Adipocyte (in vitro differentiated cells): ENCODE results near the gene RNF214.
"Not testable (repeated sequence)": the region's sequence is repeated elsewhere in the genome, so short reads cannot be mapped to it uniquely, and the experiment has no call there.

ENCODE experiments used
- DNase-seq: peaks from one replicate; pipeline ENCODE4 v3.0.0-alpha.2; 2015; ENCODE audit warnings: low read depth
- H3K27me3 ChIP-seq: replicated peaks from 2 replicates; pipeline ENCODE4 v1.7.0; 2013; ENCODE audit warnings: mild to moderate bottlenecking, low read length, moderate library complexity; ENCODE audit not compliant: control insufficient read depth, insufficient read depth
- H3K36me3 ChIP-seq: 2 replicates; pipeline ENCODE4 v1.7.0; 2013; ENCODE audit warnings: low read length, mild to moderate bottlenecking, moderate library complexity; ENCODE audit not compliant: control insufficient read depth, insufficient read depth, severe bottlenecking
- H3K4me1 ChIP-seq: 2 replicates; pipeline ENCODE4 v1.7.0; 2013; ENCODE audit warnings: mild to moderate bottlenecking, low read length, moderate library complexity; ENCODE audit not compliant: control insufficient read depth, insufficient read depth
- H3K4me3 ChIP-seq: 2 replicates; pipeline ENCODE4 v1.7.0; 2013; ENCODE audit warnings: mild to moderate bottlenecking, low read length, moderate library complexity
- H3K9ac ChIP-seq: 2 replicates; pipeline ENCODE4 v1.7.0; 2013; ENCODE audit warnings: mild to moderate bottlenecking, low read length, moderate library complexity
- H3K9me3 ChIP-seq: 2 replicates; pipeline ENCODE4 v1.7.0; 2013; ENCODE audit warnings: mild to moderate bottlenecking, low read length, moderate library complexity; ENCODE audit not compliant: control insufficient read depth

The RNF214 gene

DNA sequence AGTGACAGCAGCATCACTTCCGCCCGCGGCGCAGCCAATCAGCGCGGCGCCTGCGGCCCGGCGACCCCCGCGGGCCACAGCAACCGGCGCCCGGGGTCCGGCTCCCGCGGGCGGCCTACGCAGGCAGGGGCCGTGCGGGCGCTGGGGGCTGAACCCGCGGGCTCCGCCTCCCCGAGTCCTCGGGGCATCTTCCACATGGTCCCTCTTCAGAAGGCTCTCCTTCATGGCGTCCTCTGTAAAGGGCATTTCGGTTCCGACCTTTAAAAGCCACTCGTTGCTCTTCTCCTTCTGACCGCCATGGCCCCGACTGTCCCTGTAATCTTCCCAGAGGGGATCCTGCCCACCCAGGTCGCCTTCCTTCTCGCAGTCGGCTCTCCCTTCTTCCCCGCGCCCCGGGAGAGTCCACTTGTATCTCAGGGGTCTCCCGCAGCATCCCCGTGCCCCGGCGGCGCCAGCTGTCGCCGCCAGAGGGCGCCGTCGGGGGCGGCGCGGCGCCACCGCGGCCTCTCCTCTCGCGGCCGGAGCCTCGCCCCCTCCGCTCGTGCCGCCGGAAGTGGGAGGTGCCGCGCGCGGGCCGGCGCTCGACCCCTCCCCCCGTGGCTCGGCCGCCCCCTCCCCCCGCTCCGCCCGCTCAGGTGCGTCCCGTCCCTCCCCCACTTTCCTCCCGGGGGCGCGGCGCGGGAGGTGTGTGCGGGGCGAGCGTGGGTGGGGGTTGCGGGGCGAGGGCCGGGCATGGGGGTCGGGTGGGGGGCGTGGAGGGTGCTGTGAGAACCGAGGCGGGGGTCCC lies at the start of gene RNF214:
RNF214 (plus strand) TSS at position 580 of the 787 bp plus-strand sequence. CDS start 1,602 bp downstream, outside the sequence.
- Histone ChIP-seq H3K36me3 (peaks cover 34% of the 10 kb centered on the region), H3K9ac (peak within 1 kb of the TSS; percentile 99), H3K27me3 (no peaks in the 10 kb centered on the region), H3K4me3 (peak within 1 kb of the TSS; percentile 99), H3K4me1 (peaks cover 29% of the 10 kb centered on the region), H3K9me3 (no peaks in the 10 kb centered on the region)
- DNase-seq = peak; percentile 91

DNA sequence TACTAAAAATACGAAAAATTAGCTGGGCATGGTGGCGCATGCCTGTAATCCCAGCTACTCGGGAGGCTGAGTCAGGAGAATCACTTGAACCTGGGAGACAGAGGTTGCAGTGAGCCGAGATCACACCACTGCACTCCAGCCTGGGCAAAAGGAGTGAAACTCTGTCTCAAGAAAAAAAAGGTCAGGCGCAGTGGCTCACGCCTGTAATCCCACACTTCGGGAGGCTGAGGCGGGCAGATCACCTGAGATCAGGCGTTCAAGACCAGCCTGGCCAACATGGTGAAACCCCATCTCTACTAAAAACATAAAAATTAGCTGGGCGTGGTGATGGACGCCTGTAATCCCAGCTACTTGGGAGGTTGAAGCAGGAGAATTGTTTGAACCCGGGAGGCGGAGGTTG lies 49.3 kb upstream of the RNF214 start:
- peaks cover 54% of the 10 kb centered on the region for H3K36me3 ChIP-seq
- H3K9me3 ChIP-seq, H3K4me3 ChIP-seq, H3K27me3 ChIP-seq, H3K9ac ChIP-seq, DNase-seq: not testable (repeated sequence)
- H3K4me1 ChIP-seq = peaks cover 22% of the 10 kb centered on the region

DNA sequence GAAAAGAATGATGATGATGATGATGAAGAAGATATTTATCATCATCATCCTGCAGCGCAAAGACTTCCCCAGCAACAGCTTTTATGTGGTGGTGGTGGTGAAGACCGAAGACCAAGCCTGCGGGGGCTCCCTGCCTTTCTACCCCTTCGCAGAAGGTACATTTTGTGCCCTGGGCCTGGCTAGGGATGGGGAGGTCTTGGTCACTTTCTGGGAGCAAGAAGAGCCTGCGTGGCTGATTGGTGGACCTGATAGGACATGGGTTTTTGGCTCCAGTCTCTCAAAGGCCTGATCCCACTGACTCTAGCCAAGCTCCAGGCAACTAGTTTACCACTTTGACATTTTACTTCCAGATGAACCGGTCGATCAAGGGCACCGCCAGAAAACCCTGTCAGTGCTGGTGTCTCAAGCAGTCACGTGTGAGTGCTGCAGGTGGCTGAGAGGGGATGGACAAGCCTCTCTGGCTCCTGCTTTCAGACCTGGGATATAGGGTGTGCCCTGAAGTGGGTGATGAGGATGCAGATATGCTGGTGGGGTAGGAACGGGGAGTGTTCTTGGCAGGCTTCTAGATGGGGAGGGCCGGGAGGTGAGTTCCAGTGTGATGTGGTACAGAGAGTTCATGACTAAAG lies 48.6 kb upstream of the RNF214 start:
- Histone ChIP-seq H3K9ac (no peak overlapping the region), H3K36me3 (peaks cover 60% of the 10 kb centered on the region), H3K4me3 (no peak overlapping the region), H3K9me3 (no peaks in the 10 kb centered on the region), H3K4me1 (peaks cover 19% of the 10 kb centered on the region), H3K27me3 (no peaks in the 10 kb centered on the region)
- DNase-seq = no peak

DNA sequence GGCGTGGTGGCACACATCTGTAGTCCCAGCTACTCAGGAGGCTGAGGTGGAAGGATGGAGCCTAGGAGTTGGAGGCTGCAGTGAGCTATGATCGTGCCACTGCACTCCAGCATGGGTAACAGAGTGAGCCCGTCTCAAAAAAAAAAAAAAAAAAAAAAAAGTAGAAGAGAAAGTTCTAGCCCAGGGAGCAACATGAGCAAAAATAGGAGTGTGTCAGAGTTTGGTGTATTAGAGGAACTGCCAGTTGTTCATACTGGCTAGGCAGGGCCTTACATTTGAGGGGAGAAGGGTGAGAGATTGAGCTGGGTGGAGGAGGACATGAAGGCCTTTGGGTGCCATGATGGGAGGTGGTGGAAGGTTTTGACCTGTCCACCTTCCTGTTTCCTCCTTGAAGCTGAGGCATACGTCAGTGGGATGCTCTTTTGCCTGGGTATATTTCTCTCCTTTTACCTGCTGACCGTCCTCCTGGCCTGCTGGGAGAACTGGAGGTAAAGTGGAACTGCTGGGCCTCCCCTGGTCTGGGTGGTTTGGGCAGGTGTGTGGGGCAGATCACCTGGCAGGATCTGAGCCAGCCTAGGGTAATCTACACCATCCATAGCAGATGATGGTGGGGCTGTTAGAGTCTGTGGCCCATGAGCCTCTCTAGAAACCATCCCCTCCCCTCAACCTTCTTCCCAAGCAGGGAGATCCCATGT lies 46.6 kb upstream of the RNF214 start:
- Histone ChIP-seq H3K9ac (no peak overlapping the region), H3K9me3 (no peaks in the 10 kb centered on the region), H3K4me1 (peaks cover 3% of the 10 kb centered on the region), H3K27me3 (no peaks in the 10 kb centered on the region), H3K36me3 (peaks cover 80% of the 10 kb centered on the region), H3K4me3 (no peak overlapping the region)
- no peak for DNase-seq

DNA sequence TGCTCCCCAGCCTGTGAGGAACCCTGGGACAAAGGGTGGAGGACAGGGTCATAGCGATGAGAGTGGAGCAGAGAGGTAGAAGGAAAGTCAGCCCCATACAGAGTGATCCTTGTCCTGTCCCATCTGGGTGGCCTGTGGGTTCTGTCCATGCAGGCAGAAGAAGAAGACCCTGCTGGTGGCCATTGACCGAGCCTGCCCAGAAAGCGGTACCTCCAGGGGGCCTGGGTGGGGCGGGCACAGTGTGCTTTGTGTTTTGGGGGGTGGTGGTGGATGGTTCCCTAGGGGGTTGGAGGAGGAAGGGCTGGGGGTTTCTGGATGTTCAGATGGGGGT lies 46.1 kb upstream of the RNF214 start:
- Histone ChIP-seq H3K36me3 (peaks cover 83% of the 10 kb centered on the region), H3K9me3 (no peaks in the 10 kb centered on the region), H3K9ac (no peak overlapping the region), H3K4me3 (no peak overlapping the region), H3K27me3 (no peaks in the 10 kb centered on the region), H3K4me1 (no peaks in the 10 kb centered on the region)
- DNase-seq = no peak

DNA sequence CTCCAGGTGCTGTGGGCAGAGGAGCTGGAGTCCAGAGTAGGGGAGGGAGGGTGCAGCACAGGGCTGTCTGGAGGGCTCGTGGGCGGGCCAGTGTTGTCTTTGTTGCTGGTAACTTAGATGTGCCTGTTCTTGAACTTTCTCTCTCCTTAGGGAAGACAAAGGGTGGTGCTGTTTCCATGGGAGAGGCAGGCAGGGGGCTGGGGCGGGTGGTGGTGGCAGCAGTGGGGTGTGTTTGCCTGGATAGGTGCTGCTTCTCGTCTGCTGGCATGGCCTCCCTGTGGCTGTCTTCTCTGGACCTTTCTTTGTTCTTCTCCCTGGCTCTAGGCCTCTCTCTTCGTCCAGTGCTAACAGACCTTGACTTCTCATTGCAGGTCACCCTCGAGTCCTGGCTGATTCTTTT lies 45.5 kb upstream of the RNF214 start:
- Histone ChIP-seq H3K9me3 (no peaks in the 10 kb centered on the region), H3K4me3 (no peak overlapping the region), H3K9ac (no peak overlapping the region), H3K4me1 (no peaks in the 10 kb centered on the region), H3K36me3 (peaks cover 86% of the 10 kb centered on the region), H3K27me3 (no peaks in the 10 kb centered on the region)
- no peak for DNase-seq

DNA sequence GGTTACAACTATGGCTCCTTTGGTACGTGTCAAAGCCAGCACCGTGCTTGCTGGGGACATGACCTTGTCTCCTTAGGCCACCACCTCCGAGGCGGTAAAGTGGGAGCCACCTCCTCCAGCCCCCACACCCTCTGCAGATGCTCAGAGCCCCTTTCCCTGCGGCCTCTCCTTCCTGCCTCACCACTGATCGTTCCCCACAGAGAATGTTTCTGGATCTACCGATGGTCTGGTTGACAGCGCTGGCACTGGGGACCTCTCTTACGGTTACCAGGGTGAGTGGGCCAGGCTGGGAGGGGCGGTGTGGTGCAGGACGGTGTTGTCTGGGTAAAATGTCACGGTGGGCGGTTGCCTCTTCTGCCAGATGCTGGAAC lies 45.1 kb upstream of the RNF214 start:
- Histone ChIP-seq H3K9ac (no peak overlapping the region), H3K9me3 (no peaks in the 10 kb centered on the region), H3K4me3 (no peak overlapping the region), H3K36me3 (peaks cover 86% of the 10 kb centered on the region), H3K27me3 (no peaks in the 10 kb centered on the region), H3K4me1 (no peaks in the 10 kb centered on the region)
- no peak for DNase-seq

DNA sequence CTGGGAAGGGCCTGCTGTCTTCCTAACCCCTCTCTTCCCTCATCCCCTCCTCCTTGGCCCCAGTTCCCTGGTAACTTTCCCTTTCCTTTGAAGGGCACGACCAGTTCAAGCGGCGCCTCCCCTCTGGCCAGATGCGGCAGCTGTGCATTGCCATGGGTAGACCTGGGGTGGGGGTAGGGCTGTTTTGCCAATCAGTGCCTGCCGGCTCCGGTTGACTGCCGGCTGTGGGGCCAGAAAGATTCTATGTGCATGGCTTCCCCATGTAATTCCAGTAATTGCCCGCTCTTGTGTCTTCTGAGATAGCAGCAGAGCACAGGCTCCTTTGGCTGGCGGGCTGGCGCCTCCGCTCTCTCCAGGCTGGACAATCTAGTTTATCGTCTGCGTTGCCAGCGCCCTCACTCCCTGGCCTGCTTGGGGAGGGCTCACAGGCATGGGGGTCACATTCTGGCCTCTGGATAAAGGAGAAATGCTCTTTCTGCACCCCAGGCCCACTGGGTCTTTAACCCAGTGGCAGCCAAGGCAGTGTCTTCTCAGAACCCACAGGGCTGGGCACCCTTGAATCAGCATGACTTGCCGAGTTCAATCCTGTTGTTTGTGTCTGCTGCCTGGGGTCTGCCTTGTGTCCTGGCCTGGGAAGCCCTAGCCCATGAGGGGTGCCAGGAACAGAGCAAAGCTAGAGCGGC lies 44.5 kb upstream of the RNF214 start:
- no peak overlapping the region for H3K4me3 ChIP-seq
- DNase-seq = no peak
- no peak overlapping the region for H3K9ac ChIP-seq
- no peaks in the 10 kb centered on the region for H3K4me1 ChIP-seq
- H3K27me3 ChIP-seq = no peaks in the 10 kb centered on the region
- H3K36me3 ChIP-seq = peaks cover 86% of the 10 kb centered on the region
- H3K9me3 ChIP-seq = no peaks in the 10 kb centered on the region

DNA sequence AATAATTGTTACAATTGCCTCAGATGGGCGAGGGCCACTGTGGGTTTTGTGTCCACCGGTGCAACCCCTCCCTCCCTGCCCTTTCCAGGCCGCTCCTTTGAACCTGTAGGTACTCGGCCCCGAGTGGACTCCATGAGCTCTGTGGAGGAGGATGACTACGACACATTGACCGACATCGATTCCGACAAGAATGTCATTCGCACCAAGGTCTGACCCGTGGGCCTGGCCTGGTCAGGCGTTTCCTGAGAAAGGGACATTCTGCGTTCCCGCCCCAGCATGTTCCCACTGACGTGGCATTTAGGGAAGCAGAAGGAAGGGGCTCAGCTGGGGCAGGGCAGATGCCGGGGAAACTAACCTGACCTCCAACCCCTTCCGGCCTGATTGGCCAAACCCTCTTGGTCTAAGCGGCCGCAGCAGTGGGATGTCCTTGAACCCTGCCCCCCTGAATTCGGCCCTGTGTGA lies 43.8 kb upstream of the RNF214 start:
- H3K36me3 ChIP-seq = peaks cover 86% of the 10 kb centered on the region
- H3K9me3 ChIP-seq = no peaks in the 10 kb centered on the region
- no peak for DNase-seq
- no peaks in the 10 kb centered on the region for H3K4me1 ChIP-seq
- no peaks in the 10 kb centered on the region for H3K27me3 ChIP-seq
- no peak overlapping the region for H3K9ac ChIP-seq
- H3K4me3 ChIP-seq = no peak overlapping the region

DNA sequence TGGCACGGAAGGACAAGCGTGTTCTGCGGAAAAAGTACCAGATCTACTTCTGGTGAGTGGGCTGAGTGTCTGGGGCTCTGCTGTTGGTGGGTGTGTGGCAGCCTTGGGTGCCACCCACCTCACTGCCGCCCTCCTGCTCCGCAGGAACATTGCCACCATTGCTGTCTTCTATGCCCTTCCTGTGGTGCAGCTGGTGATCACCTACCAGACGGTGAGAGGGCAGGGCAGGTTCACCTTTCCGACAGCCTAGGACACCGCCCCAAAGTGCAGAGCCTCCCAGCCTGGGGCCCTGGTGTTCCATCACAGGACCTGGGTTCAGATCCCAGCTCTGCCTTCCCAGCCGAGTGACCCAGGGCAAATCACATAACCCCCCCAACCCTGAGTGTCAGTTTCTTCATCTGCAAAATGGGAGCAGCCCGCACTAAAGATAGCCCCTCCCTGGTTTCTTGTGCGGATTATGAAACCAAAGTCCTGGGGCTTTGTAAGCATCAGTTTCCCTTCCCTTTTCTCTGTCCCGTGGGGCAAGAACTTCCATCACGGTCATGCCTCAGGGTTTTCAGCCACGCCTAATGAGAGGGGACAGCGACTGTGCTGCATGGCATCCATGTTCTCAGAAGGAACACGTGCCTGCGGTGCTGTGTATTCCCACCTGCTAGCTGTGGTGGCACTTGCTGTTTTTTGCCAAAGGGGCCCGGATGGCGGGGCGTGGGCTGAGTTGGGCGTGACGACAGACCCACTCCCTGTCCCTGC lies 43.1 kb upstream of the RNF214 start:
- no peak for DNase-seq
- peaks cover 79% of the 10 kb centered on the region for H3K36me3 ChIP-seq

More for the DNA sequence above, 43.1 kb upstream of the RNF214 start:
- Histone ChIP-seq H3K4me1 (no peaks in the 10 kb centered on the region), H3K9ac (no peak overlapping the region), H3K27me3 (no peaks in the 10 kb centered on the region), H3K4me3 (no peak overlapping the region), H3K9me3 (no peaks in the 10 kb centered on the region)
